H1 (cell line): ENCODE data around the gene GRM4. TPM values are rescaled to one million over a fixed set of nuclear protein-coding genes. Genes with fewer than 3 reads are reported as not detected.

Source experiments
- CTCF ChIA-PET: fragments of 300-600 bp; sonication (Branson Sonifier 250); formaldehyde crosslinking; loops from one replicate; lab custom pipeline; 2021; ENCODE audit not compliant: partially characterized antibody; lab: Charles Lee
- POLR2A ChIA-PET: fragments of 300-600 bp; sonication (Branson Sonifier 250); formaldehyde crosslinking; loops from one replicate; lab custom pipeline; 2021; ENCODE audit warnings: inconsistent platforms; ENCODE audit not compliant: partially characterized antibody; lab: Charles Lee
- DNase-seq, 2 experiments: peaks; one replicate each; pipeline versions ENCODE4 v3.0.0 to v3.0.0-alpha.2; 2010 to 2022; ENCODE audit warnings: low spot score in 2 of 2, low read depth in 1 of 2, mixed read lengths in 1 of 2
- FAIRE-seq: peaks from 2 replicates; lab custom pipeline; 2011; peaks lifted over from hg19 to GRCh38; lab: Jason Lieb, UNC
- H2AFZ ChIP-seq: 2 replicates; pipeline ENCODE4 v1.8.1; 2012; ENCODE audit warnings: low read length, inconsistent platforms
- H2AK5ac ChIP-seq: 2 replicates; pipeline ENCODE4 v1.6.1; 2013; ENCODE audit warnings: low read depth, low read length
- H2BK120ac ChIP-seq: replicated peaks from 2 replicates; pipeline ENCODE3; 2013; ENCODE audit warnings: low read depth, low read length, inconsistent platforms
- H2BK12ac ChIP-seq: 2 replicates; pipeline ENCODE4 v1.6.1; 2013; ENCODE audit warnings: low read depth, low read length
- H2BK15ac ChIP-seq: 2 replicates; pipeline ENCODE4 v1.6.1; 2013; ENCODE audit warnings: low read length
- H2BK20ac ChIP-seq: 2 replicates; pipeline ENCODE4 v1.6.1; 2013; ENCODE audit warnings: low read length
- H2BK5ac ChIP-seq: 2 replicates; pipeline ENCODE4 v1.6.1; 2013; ENCODE audit warnings: low read depth, low read length
- H3K14ac ChIP-seq: 2 replicates; pipeline ENCODE4 v1.6.1; 2013; ENCODE audit warnings: inconsistent platforms; ENCODE audit not compliant: insufficient read length
- H3K18ac ChIP-seq: 2 replicates; pipeline ENCODE4 v1.6.1; 2013; ENCODE audit warnings: low read length; ENCODE audit errors: extremely low read depth
- H3K23ac ChIP-seq: 2 replicates; pipeline ENCODE4 v1.6.1; 2013; ENCODE audit warnings: inconsistent platforms; ENCODE audit not compliant: insufficient read length
- H3K23me2 ChIP-seq: 2 replicates; pipeline ENCODE4 v1.6.1; 2013; ENCODE audit warnings: low read depth, low read length
- H3K27ac ChIP-seq: 2 replicates; pipeline ENCODE4 v1.6.1; 2011; ENCODE audit warnings: low read depth, low read length, inconsistent platforms
- H3K27me3 ChIP-seq, 4 experiments: replicated peaks in 1 of 4; 1 replicate in 1 of 4; 2 replicates in 3 of 4; pipeline versions ENCODE4 v1.6.1 to v1.8.1; 2011 to 2013; ENCODE audit warnings: low read length in 3 of 4, mild to moderate bottlenecking in 3 of 4, inconsistent platforms in 2 of 4, mixed read lengths in 2 of 4, moderate library complexity in 1 of 4; ENCODE audit not compliant: control insufficient read depth in 3 of 4, insufficient read depth in 3 of 4; ENCODE audit errors: extremely low read depth in 1 of 4
- H3K36me3 ChIP-seq, 4 experiments: 2 replicates each; pipeline versions ENCODE4 v1.6.1 to v1.8.1; 2011 to 2013; ENCODE audit warnings: mild to moderate bottlenecking in 4 of 4, low read length in 3 of 4, moderate library complexity in 2 of 4, control low read depth in 1 of 4, inconsistent platforms in 1 of 4; ENCODE audit not compliant: insufficient read depth in 4 of 4, control insufficient read depth in 2 of 4
- H3K4ac ChIP-seq: replicated peaks from 2 replicates; pipeline ENCODE3; 2013; ENCODE audit warnings: low read length, low read depth, mixed read lengths, inconsistent platforms; ENCODE audit not compliant: insufficient read length
- H3K4me1 ChIP-seq, 4 experiments: replicated peaks in 1 of 4; 1 replicate in 1 of 4; 2 replicates in 3 of 4; pipeline versions ENCODE4 v1.6.1 to v1.8.1; 2011 to 2013; ENCODE audit warnings: low read length in 3 of 4, inconsistent platforms in 2 of 4, mixed read lengths in 1 of 4; ENCODE audit not compliant: insufficient read depth in 4 of 4, control insufficient read depth in 3 of 4
- H3K4me2 ChIP-seq, 2 experiments: 2 replicates each; pipeline versions ENCODE4 v1.6.1 to v1.8.1; 2011 to 2013; ENCODE audit warnings: low read depth in 2 of 2, low read length in 2 of 2, control low read depth in 1 of 2, inconsistent platforms in 1 of 2, mild to moderate bottlenecking in 1 of 2; ENCODE audit not compliant: insufficient read depth in 1 of 2
- H3K4me3 ChIP-seq, 4 experiments: fragments of 200-600, 300-600 bp in 1 of 4; sonication (generic), shearing (Covaris generic), sonication (Bioruptor Twin) in 1 of 4; 2 replicates each; pipeline versions ENCODE4 v1.5.1 to v1.8.1; 2011 to 2016; ENCODE audit warnings: low read length in 4 of 4, low read depth in 3 of 4, control low read depth in 2 of 4, inconsistent platforms in 2 of 4, mild to moderate bottlenecking in 2 of 4, mixed read lengths in 1 of 4, moderate library complexity in 1 of 4; ENCODE audit not compliant: insufficient read depth in 2 of 4; ENCODE audit errors: extremely low read depth in 1 of 4
- H3K56ac ChIP-seq: replicated peaks from 2 replicates; pipeline ENCODE3; 2013; ENCODE audit warnings: low read depth, mild to moderate bottlenecking, mixed read lengths, low read length, inconsistent platforms; ENCODE audit not compliant: insufficient read length
- H3K79me1 ChIP-seq: 2 replicates; pipeline ENCODE4 v1.6.1; 2013; ENCODE audit warnings: low read depth, low read length, control low read depth
- H3K79me2 ChIP-seq, 2 experiments: 2 replicates each; pipeline versions ENCODE4 v1.6.1 to v1.8.1; 2012 to 2013; ENCODE audit warnings: low read length in 2 of 2, mild to moderate bottlenecking in 2 of 2, inconsistent platforms in 1 of 2; ENCODE audit not compliant: insufficient read depth in 2 of 2, control insufficient read depth in 1 of 2
- H3K9ac ChIP-seq, 4 experiments: replicated peaks in 1 of 4; 1 replicate in 1 of 4; 2 replicates in 3 of 4; pipeline versions ENCODE4 v1.6.1 to v1.8.1; 2011 to 2013; ENCODE audit warnings: low read depth in 3 of 4, low read length in 3 of 4, control low read depth in 2 of 4, mild to moderate bottlenecking in 2 of 4, moderate library complexity in 2 of 4, inconsistent platforms in 1 of 4; ENCODE audit errors: extremely low read depth in 1 of 4
- H3K9me3 ChIP-seq, 2 experiments: 2 replicates each; pipeline versions ENCODE4 v1.6.1 to v1.8.1; 2012 to 2013; ENCODE audit warnings: mild to moderate bottlenecking in 2 of 2, moderate library complexity in 2 of 2, control low read depth in 1 of 2, inconsistent platforms in 1 of 2, low read depth in 1 of 2, low read length in 1 of 2, mixed read lengths in 1 of 2; ENCODE audit not compliant: insufficient read depth in 2 of 2
- H4K20me1 ChIP-seq, 2 experiments: replicated peaks in 1 of 2; 2 replicates each; pipeline versions ENCODE3 to v1.8.1; 2011 to 2013; ENCODE audit warnings: inconsistent platforms in 2 of 2, low read length in 2 of 2, mild to moderate bottlenecking in 1 of 2; ENCODE audit not compliant: insufficient read depth in 2 of 2, control insufficient read depth in 1 of 2
- H4K5ac ChIP-seq: 2 replicates; pipeline ENCODE4 v1.6.1; 2013; ENCODE audit warnings: low read length, low read depth, mixed read lengths, inconsistent platforms; ENCODE audit not compliant: insufficient read length
- H4K8ac ChIP-seq: 2 replicates; pipeline ENCODE4 v1.8.0; 2013; ENCODE audit warnings: mild to moderate bottlenecking, moderate library complexity, low read length, inconsistent platforms; ENCODE audit not compliant: insufficient read depth; ENCODE audit errors: extremely low read depth
- H4K91ac ChIP-seq: replicated peaks from 2 replicates; pipeline ENCODE3; 2013; ENCODE audit warnings: low read length, mixed read lengths, inconsistent platforms; ENCODE audit not compliant: insufficient read length
- EZH2 ChIP-seq: fragments of 200-600 bp; sonication (generic); IDR thresholded peaks from 2 replicates; pipeline ENCODE4 v1.7.1; 2012; ENCODE audit warnings: low read depth, mild to moderate bottlenecking, moderate library complexity, low read length, inconsistent platforms; ENCODE audit not compliant: severe bottlenecking
- GABPA ChIP-seq: IDR thresholded peaks from 2 replicates; pipeline ENCODE4 v1.6.1; 2011; ENCODE audit warnings: mild to moderate bottlenecking, low read length, moderate library complexity, borderline replicate concordance; ENCODE audit not compliant: insufficient read depth
- WGBS, 2 experiments: shearing (Covaris generic) in 1 of 2; methylation state at CpG; one replicate each; pipeline versions ENCODE4 v1.1.6 to v1.1.7; 2013 to 2015; ENCODE audit warnings: low lambda C conversion rate in 2 of 2, mixed read lengths in 2 of 2, inconsistent platforms in 1 of 2, low coverage in 1 of 2, missing lambda C conversion rate in 1 of 2; ENCODE audit not compliant: insufficient replicate concordance in 2 of 2, insufficient coverage in 1 of 2, insufficient read length in 1 of 2; ENCODE audit errors: extremely low coverage in 1 of 2, missing lambda C conversion rate in 1 of 2; 5-methylcytosine and 5-hydroxymethylcytosine counted together
- polyA plus RNA-seq, 7 experiments: library from polyadenylated mRNA; depleted of rRNA in 3 of 7; stranded (reverse) in 5 of 7; unstranded in 2 of 7; fragments of >200 nt in 5 of 7; fragments of 200-250 nt in 2 of 7; gene quantifications; 1 replicate in 5 of 7; 2 replicates in 1 of 7; 4 replicates in 1 of 7; pipeline versions ENCODE4 v1.2.1 to v1.2.3, GENCODE V29; 2011 to 2013; ENCODE audit warnings: missing spikeins in 2 of 7, mixed read lengths in 2 of 7
- total RNA-seq: library from RNA; stranded (reverse); fragmentation: NEBNext Ultra II Directional; extraction: Animal tissue kit (Norgen Biotek cat#: 25700); gene quantifications from 2 replicates; pipeline ENCODE4 v1.2.1, GENCODE V29; 2021
- TF ChIP-seq, protein P1 (sequence below): IDR thresholded peaks from 2 replicates; pipeline ENCODE4 v1.6.1; 2011; ENCODE audit warnings: low read depth, mild to moderate bottlenecking, low read length; ENCODE audit not compliant: insufficient read depth

Gene GRM4
- total and polyA plus RNA-seq, 2 of the 8 experiments (the other 6 are each of a cell fraction or from before 2014, with no cell fraction given) = 19.6 to 21.5 TPM

DNA sequence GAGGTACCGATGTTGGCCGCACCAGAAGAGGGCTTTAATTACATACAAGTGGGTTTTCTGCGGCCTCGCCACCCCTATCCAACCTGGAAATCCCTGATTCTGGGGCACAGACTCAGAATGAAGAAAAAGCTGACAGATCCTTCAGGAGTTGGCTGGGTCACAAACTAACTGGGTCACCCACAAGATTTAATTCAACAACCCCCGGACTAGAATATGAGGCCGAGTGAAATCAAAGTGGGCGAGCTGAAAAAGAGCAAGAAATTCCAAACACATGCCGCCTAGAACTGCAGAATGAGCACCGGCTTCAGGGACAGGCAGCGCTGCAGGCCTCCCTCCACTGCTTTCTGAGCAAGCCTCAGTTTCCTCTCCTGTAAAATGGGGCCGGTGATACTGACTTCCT is 30.0 kb downstream of the GRM4 start:
- 95% methylated on average over 11 of the region's 11 CpGs; no CpG with 5 or more reads in 1 of the 2 experiments for WGBS, 2 experiments
- H3K4me1 ChIP-seq = no peaks in the 10 kb centered on the region; a peak in 1 of 7 replicates
- H3K79me2 ChIP-seq = no peaks in the 10 kb centered on the region
- no peak for TF ChIP-seq GABPA
- TF ChIP-seq EZH2 = no peak
- TF ChIP-seq, protein P1, sequence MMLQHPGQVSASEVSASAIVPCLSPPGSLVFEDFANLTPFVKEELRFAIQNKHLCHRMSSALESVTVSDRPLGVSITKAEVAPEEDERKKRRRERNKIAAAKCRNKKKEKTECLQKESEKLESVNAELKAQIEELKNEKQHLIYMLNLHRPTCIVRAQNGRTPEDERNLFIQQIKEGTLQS = no peak
- no peak overlapping the region for H3K56ac ChIP-seq
- H3K4me3 ChIP-seq = no peak overlapping the region
- no peak overlapping the region for H3K4me2 ChIP-seq
- FAIRE-seq (no peak), DNase-seq (no peak)
- H2BK12ac ChIP-seq = no peak overlapping the region
- no peak overlapping the region for H4K8ac ChIP-seq
- H3K9ac ChIP-seq = no peak overlapping the region
- no peak overlapping the region for H2BK120ac ChIP-seq
- H3K36me3 ChIP-seq = no peaks in the 10 kb centered on the region
- no peak overlapping the region for H3K27ac ChIP-seq
- no peak overlapping the region for H4K5ac ChIP-seq
- POLR2A ChIA-PET = interaction anchor here (0.7 to 2.2 kb wide), 3 partner anchors 14 to 15 kb away, joined by 3 to 9 read pairs (median 4); no protein-coding TSS in a partner anchor
- no peaks in the 10 kb centered on the region for H3K27me3 ChIP-seq
- H3K23me2 ChIP-seq = no peaks in the 10 kb centered on the region
- H3K9me3 ChIP-seq = no peaks in the 10 kb centered on the region
- H2BK5ac ChIP-seq = no peak overlapping the region
- no peak overlapping the region for H2BK20ac ChIP-seq
- H2AFZ ChIP-seq = no peak overlapping the region
- H3K18ac ChIP-seq = no peak overlapping the region
- H3K14ac ChIP-seq = no peak overlapping the region
- no peak overlapping the region for H3K4ac ChIP-seq
- H2AK5ac ChIP-seq = no peak overlapping the region
- no peak overlapping the region for H4K91ac ChIP-seq
- peaks cover 6% of the 10 kb centered on the region for H3K79me1 ChIP-seq
- CTCF ChIA-PET = interaction anchor here (0.8 to 4.3 kb wide), 10 partner anchors 10 to 157 kb away, joined by 3 to 25 read pairs (median 4); no protein-coding TSS in a partner anchor
- H4K20me1 ChIP-seq = peaks cover 4 to 11% of the 10 kb centered on the region in 2 experiments
- no peak overlapping the region for H2BK15ac ChIP-seq
- no peak overlapping the region for H3K23ac ChIP-seq
